Keratinocyte (primary cell): Measurements from ENCODE around the gene ARHGAP12. TPM values are rescaled to one million over a fixed set of nuclear protein-coding genes. Genes with fewer than 3 reads are reported as not detected.

ENCODE experiments used
- DNase-seq: peaks from one replicate; pipeline ENCODE4 v3.0.0-alpha.2; 2011; ENCODE audit warnings: low read depth, missing footprints, low spot score
- FAIRE-seq: peaks from 2 replicates; lab custom pipeline; 2011; peaks lifted over from hg19 to GRCh38; lab: Jason Lieb, UNC
- H2AFZ ChIP-seq: 2 replicates; pipeline ENCODE4 v1.6.0; 2012; ENCODE audit warnings: low read length, control low read depth, inconsistent platforms; ENCODE audit not compliant: control insufficient read depth
- H3K27ac ChIP-seq: 2 replicates; pipeline ENCODE4 v1.5.1; 2011; ENCODE audit warnings: low read length; ENCODE audit not compliant: control insufficient read depth, insufficient read depth
- H3K27me3 ChIP-seq: 3 replicates; pipeline ENCODE4 v1.6.0; 2011; ENCODE audit warnings: low read length; ENCODE audit not compliant: control insufficient read depth, insufficient read depth; ENCODE audit errors: extremely low read depth
- H3K36me3 ChIP-seq, 2 experiments: 2 replicates in 1 of 2; 3 replicates in 1 of 2; pipeline ENCODE4 v1.5.1; 2011; ENCODE audit warnings: low read length in 2 of 2, mild to moderate bottlenecking in 1 of 2; ENCODE audit not compliant: control insufficient read depth in 2 of 2, insufficient read depth in 2 of 2; ENCODE audit errors: extremely low read depth in 1 of 2
- H3K4me1 ChIP-seq: 3 replicates; pipeline ENCODE4 v1.5.1; 2011; ENCODE audit warnings: low read length; ENCODE audit not compliant: control insufficient read depth, insufficient read depth; ENCODE audit errors: extremely low read depth
- H3K4me2 ChIP-seq: 3 replicates; pipeline ENCODE4 v1.6.0; 2011; ENCODE audit warnings: low read depth, low read length; ENCODE audit not compliant: control insufficient read depth, insufficient read depth; ENCODE audit errors: extremely low read depth
- H3K4me3 ChIP-seq, 3 experiments: fragments of 200-600 bp in 1 of 3; sonication (generic) in 1 of 3; 2 replicates in 2 of 3; 3 replicates in 1 of 3; pipeline ENCODE4 v1.5.1; 2011 to 2016; ENCODE audit warnings: low read length in 3 of 3, mild to moderate bottlenecking in 3 of 3, control low read depth in 2 of 3, inconsistent platforms in 1 of 3, low read depth in 1 of 3, mixed read lengths in 1 of 3, mixed run types in 1 of 3, moderate library complexity in 1 of 3; ENCODE audit not compliant: control insufficient read depth in 2 of 3, insufficient read depth in 2 of 3; ENCODE audit errors: extremely low read depth in 1 of 3
- H3K79me2 ChIP-seq: 2 replicates; pipeline ENCODE4 v1.6.0; 2012; ENCODE audit warnings: low read length; ENCODE audit not compliant: control insufficient read depth, insufficient read depth
- H3K9ac ChIP-seq: 3 replicates; pipeline ENCODE4 v1.6.0; 2011; ENCODE audit warnings: low read length; ENCODE audit not compliant: control insufficient read depth, insufficient read depth; ENCODE audit errors: extremely low read depth
- H3K9me1 ChIP-seq: 3 replicates; pipeline ENCODE4 v1.6.0; 2011; ENCODE audit warnings: low read length; ENCODE audit not compliant: control insufficient read depth, insufficient read depth; ENCODE audit errors: extremely low read depth
- H3K9me3 ChIP-seq: 2 replicates; pipeline ENCODE4 v1.5.1; 2012; ENCODE audit warnings: low read depth, low read length; ENCODE audit not compliant: control insufficient read depth
- H4K20me1 ChIP-seq: 3 replicates; pipeline ENCODE4 v1.6.0; 2011; ENCODE audit warnings: low read length; ENCODE audit not compliant: control insufficient read depth, insufficient read depth; ENCODE audit errors: extremely low read depth
- CTCF ChIP-seq, 3 experiments: IDR thresholded peaks in 1 of 3; conservative IDR thresholded peaks in 1 of 3; optimal IDR thresholded peaks in 1 of 3; 2 replicates in 2 of 3; 3 replicates in 1 of 3; pipeline versions ENCODE3 to v1.5.1; 2011; ENCODE audit warnings: low read length in 3 of 3, mild to moderate bottlenecking in 3 of 3, moderate library complexity in 2 of 3, control low read depth in 1 of 3, inconsistent platforms in 1 of 3; ENCODE audit not compliant: insufficient read depth in 2 of 3; ENCODE audit errors: extremely low read depth in 1 of 3
- EZH2 ChIP-seq: IDR thresholded peaks from one replicate; pipeline ENCODE4 v1.6.1; 2012; ENCODE audit warnings: inconsistent platforms, mild to moderate bottlenecking, low read length, moderate library complexity
- dilution Hi-C: fragments of 300-500 bp; cut with MboI; formaldehyde crosslinking; loops from one replicate; pipeline ENCODE4 v1.7.0; 2020; ENCODE audit warnings: low sequenced_read_pairs; ENCODE audit not compliant: extremely low pct_ligation_motif_present
- polyA plus RNA-seq, 5 experiments: library from polyadenylated mRNA; depleted of rRNA in 3 of 5; stranded (reverse) in 3 of 5; stranded (forward) in 1 of 5; unstranded in 1 of 5; fragments of >200 nt; gene quantifications; 1 replicate in 1 of 5; 2 replicates in 3 of 5; 3 replicates in 1 of 5; pipeline versions ENCODE4 v1.2.1 to v1.2.3, GENCODE V29; 2011 to 2012; ENCODE audit warnings: missing spikeins in 2 of 5, low read depth in 1 of 5, low replicate concordance in 1 of 5

Gene ARHGAP12
- polyA plus RNA-seq, 1 donor (not counting 4 experiments of a cell fraction or from before 2014, with no cell fraction given), result 26.6 TPM

GRCh38 chr10:31932838-31933237 is 4.2 kb upstream of the ARHGAP12 start:
- Histone ChIP-seq H3K9me3 (no peaks in the 10 kb centered on the region), H2AFZ (no peak overlapping the region), H3K36me3 (no peaks in the 10 kb centered on the region), H3K9me1 (no peaks in the 10 kb centered on the region), H3K4me1 (peaks cover 30% of the 10 kb centered on the region), H3K4me2 (no peak overlapping the region), H3K27me3 (no peaks in the 10 kb centered on the region), H4K20me1 (no peaks in the 10 kb centered on the region), H3K9ac (no peak overlapping the region), H3K79me2 (peaks cover 7% of the 10 kb centered on the region), H3K4me3 (no peak overlapping the region), H3K27ac (no peak overlapping the region)
- TF ChIP-seq CTCF (optimal IDR thresholded peaks at IDR 0.05 in 1 of 3, IDR thresholded peaks at IDR 0.05 in 1 of 3, conservative IDR thresholded peaks at IDR 0.05 in 1 of 3; ENCODE audit: extremely low read depth in 1 of 3, insufficient read depth in 2 of 3, low read length in 3 of 3) (no peak), EZH2 (no peak)
- dilution Hi-C loops, result no loop called here
- FAIRE-seq, result peak; percentile 9
- no peak for DNase-seq

- dilution Hi-C loops, result no loop called here
- peak overlapping the region in 2 of 3 experiments; percentile 66 to 92 for H3K4me3 ChIP-seq
- peak overlapping the region; percentile 94 for H2AFZ ChIP-seq
- peak overlapping the region; percentile 74 for H3K4me2 ChIP-seq
- no peak for DNase-seq
- H4K20me1 ChIP-seq, result no peaks in the 10 kb centered on the region
- no peak for FAIRE-seq
- peaks cover 28% of the 10 kb centered on the region for H3K4me1 ChIP-seq
- H3K27me3 ChIP-seq, result no peaks in the 10 kb centered on the region
- H3K9me1 ChIP-seq, result no peaks in the 10 kb centered on the region
- H3K27ac ChIP-seq, result peak overlapping the region; percentile 92
- H3K79me2 ChIP-seq, result peaks cover 27% of the 10 kb centered on the region
- no peaks in the 10 kb centered on the region for H3K9me3 ChIP-seq
- peak overlapping the region; percentile 94 for H3K9ac ChIP-seq
- H3K36me3 ChIP-seq, result no peaks in the 10 kb centered on the region
- TF ChIP-seq CTCF (optimal IDR thresholded peaks at IDR 0.05 in 1 of 3, IDR thresholded peaks at IDR 0.05 in 1 of 3, conservative IDR thresholded peaks at IDR 0.05 in 1 of 3; ENCODE audit: extremely low read depth in 1 of 3, insufficient read depth in 2 of 3, low read length in 3 of 3) (no peak), EZH2 (no peak)
Measured at GRCh38 chr10:31930856-31931255, 2.2 kb upstream of the ARHGAP12 start.
